Trophoblast cell (in vitro differentiated cells and primary cell): Measurements from ENCODE around the gene ODF2.

Source experiments
- DNase-seq, 2 donors: peaks; one replicate each; pipeline ENCODE4 v3.0.0-alpha.2; 2016
- H2AFZ ChIP-seq: 2 replicates; pipeline ENCODE4 v1.6.1; 2013; ENCODE audit warnings: low read length, moderate library complexity, mild to moderate bottlenecking; ENCODE audit not compliant: insufficient read depth, poor library complexity
- H2AK5ac ChIP-seq: 2 replicates; pipeline ENCODE4 v1.6.1; 2013; ENCODE audit warnings: mild to moderate bottlenecking, low read length
- H2BK120ac ChIP-seq: 2 replicates; pipeline ENCODE4 v1.6.1; 2013; ENCODE audit warnings: low read length, mild to moderate bottlenecking, moderate library complexity; ENCODE audit not compliant: insufficient read depth, poor library complexity
- H2BK12ac ChIP-seq: 2 replicates; pipeline ENCODE4 v1.6.1; 2013; ENCODE audit warnings: mild to moderate bottlenecking, low read length, moderate library complexity
- H2BK5ac ChIP-seq: 2 replicates; pipeline ENCODE4 v1.6.1; 2013; ENCODE audit warnings: low read length, low read depth, moderate library complexity, mild to moderate bottlenecking; ENCODE audit not compliant: poor library complexity
- H3K14ac ChIP-seq: 2 replicates; pipeline ENCODE4 v1.6.1; 2013; ENCODE audit warnings: mild to moderate bottlenecking, low read length
- H3K18ac ChIP-seq: 2 replicates; pipeline ENCODE4 v1.6.1; 2013; ENCODE audit warnings: mild to moderate bottlenecking, low read length
- H3K23ac ChIP-seq: 2 replicates; pipeline ENCODE4 v1.6.1; 2013; ENCODE audit warnings: low read length
- H3K27ac ChIP-seq: 2 replicates; pipeline ENCODE4 v1.5.1; 2013; ENCODE audit warnings: low read depth, mild to moderate bottlenecking, inconsistent platforms, low read length, moderate library complexity
- H3K27me3 ChIP-seq: 2 replicates; pipeline ENCODE4 v1.6.1; 2013; ENCODE audit warnings: inconsistent platforms, mild to moderate bottlenecking, low read length, moderate library complexity; ENCODE audit not compliant: insufficient read depth
- H3K36me3 ChIP-seq, 2 experiments: 1 replicate in 1 of 2; 2 replicates in 1 of 2; pipeline ENCODE4 v1.6.1; 2013; ENCODE audit warnings: low read length in 2 of 2, mild to moderate bottlenecking in 2 of 2, moderate library complexity in 1 of 2; ENCODE audit not compliant: insufficient read depth in 2 of 2, control insufficient read depth in 1 of 2
- H3K4ac ChIP-seq: 2 replicates; pipeline ENCODE4 v1.6.1; 2013; ENCODE audit warnings: low read depth, mild to moderate bottlenecking, low read length, moderate library complexity
- H3K4me1 ChIP-seq, 2 experiments: 1 replicate in 1 of 2; 2 replicates in 1 of 2; pipeline ENCODE4 v1.6.1; 2013; ENCODE audit warnings: low read length in 2 of 2, mild to moderate bottlenecking in 2 of 2, moderate library complexity in 1 of 2; ENCODE audit not compliant: insufficient read depth in 2 of 2, control insufficient read depth in 1 of 2
- H3K4me2 ChIP-seq: 2 replicates; pipeline ENCODE4 v1.6.1; 2013; ENCODE audit warnings: inconsistent platforms, mild to moderate bottlenecking, low read length, moderate library complexity
- H3K4me3 ChIP-seq: 2 replicates; pipeline ENCODE4 v1.5.1; 2013; ENCODE audit warnings: mild to moderate bottlenecking, low read depth, low read length, inconsistent platforms
- H3K79me1 ChIP-seq: one replicate; pipeline ENCODE4 v1.6.1; 2013; ENCODE audit warnings: low read length
- H3K79me2 ChIP-seq: 2 replicates; pipeline ENCODE4 v1.6.1; 2013; ENCODE audit warnings: low read length, mild to moderate bottlenecking; ENCODE audit not compliant: control insufficient read depth, insufficient read depth, poor library complexity
- H3K9ac ChIP-seq: 2 replicates; pipeline ENCODE4 v1.6.1; 2013; ENCODE audit warnings: mild to moderate bottlenecking, low read length
- H3K9me3 ChIP-seq: 2 replicates; pipeline ENCODE4 v1.6.1; 2013; ENCODE audit warnings: low read depth, mild to moderate bottlenecking, control low read depth, inconsistent platforms, low read length; ENCODE audit not compliant: insufficient read depth
- H4K12ac ChIP-seq: 2 replicates; pipeline ENCODE4 v1.6.1; 2013; ENCODE audit warnings: low read depth, mild to moderate bottlenecking, low read length, moderate library complexity
- H4K8ac ChIP-seq: 2 replicates; pipeline ENCODE4 v1.6.1; 2013; ENCODE audit warnings: low read depth, mild to moderate bottlenecking, low read length, moderate library complexity
- H4K91ac ChIP-seq: one replicate; pipeline ENCODE4 v1.6.1; 2013; ENCODE audit warnings: low read depth, mild to moderate bottlenecking, low read length, moderate library complexity
- WGBS: extraction: QIAGEN DNeasy Blood & Tissue Kit; methylation state at CpG from one replicate; pipeline ENCODE4 v1.1.7; 2013; ENCODE audit warnings: missing lambda C conversion rate; ENCODE audit not compliant: insufficient read length, insufficient coverage; ENCODE audit errors: extremely low coverage; 5-methylcytosine and 5-hydroxymethylcytosine counted together

The ODF2 gene

DNA sequence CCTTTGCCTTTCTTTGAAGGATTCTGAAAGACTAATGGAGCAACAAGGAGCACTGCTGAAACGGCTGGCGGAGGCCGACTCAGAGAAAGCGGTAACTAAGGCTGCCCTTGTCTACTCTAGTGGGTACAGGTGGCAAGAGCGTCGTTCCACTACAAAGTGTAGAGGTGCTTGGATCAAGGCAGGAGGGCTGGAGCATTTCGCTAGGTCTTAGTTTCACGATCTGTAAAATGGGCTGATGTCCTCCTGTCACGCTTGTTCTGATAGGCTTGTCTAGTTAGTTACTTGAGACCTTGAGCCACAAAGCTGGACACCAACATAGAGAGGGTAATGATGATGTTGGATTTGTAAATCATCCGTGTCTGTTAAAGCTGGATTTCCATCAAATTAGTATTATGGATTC is 25.8 kb downstream of the ODF2 start:
- no peak overlapping the region for H2BK5ac ChIP-seq
- peaks cover 54 to 60% of the 10 kb centered on the region in 2 experiments for H3K36me3 ChIP-seq
- no peak overlapping the region for H3K23ac ChIP-seq
- H3K27ac ChIP-seq = no peak overlapping the region
- no peak overlapping the region for H4K8ac ChIP-seq
- H3K4ac ChIP-seq = no peak overlapping the region
- WGBS = no CpG with 5 or more reads among the region's 10 CpGs
- H3K4me3 ChIP-seq = no peak overlapping the region
- H3K9me3 ChIP-seq = no peaks in the 10 kb centered on the region
- H2BK12ac ChIP-seq = no peak overlapping the region
- no peak overlapping the region for H3K4me2 ChIP-seq
- no peak overlapping the region for H3K14ac ChIP-seq
- no peaks in the 10 kb centered on the region for H3K4me1 ChIP-seq
- no peak overlapping the region for H2BK120ac ChIP-seq
- H2AFZ ChIP-seq = no peak overlapping the region
- H3K9ac ChIP-seq = no peak overlapping the region
- no peak overlapping the region for H3K18ac ChIP-seq
- H2AK5ac ChIP-seq = no peak overlapping the region
- no peak overlapping the region for H4K91ac ChIP-seq
- no peaks in the 10 kb centered on the region for H3K79me1 ChIP-seq
- H3K79me2 ChIP-seq = no peaks in the 10 kb centered on the region
- H4K12ac ChIP-seq = no peak overlapping the region
- H3K27me3 ChIP-seq = no peaks in the 10 kb centered on the region
- no peak for DNase-seq

- H3K79me2 ChIP-seq = no peaks in the 10 kb centered on the region
- no peak overlapping the region for H3K9ac ChIP-seq
- H3K27me3 ChIP-seq = no peaks in the 10 kb centered on the region
- no peaks in the 10 kb centered on the region for H3K9me3 ChIP-seq
- H4K12ac ChIP-seq = no peak overlapping the region
- H3K4ac ChIP-seq = no peak overlapping the region
- H3K4me3 ChIP-seq = no peak overlapping the region
- no peak overlapping the region for H3K27ac ChIP-seq
- H3K23ac ChIP-seq = no peak overlapping the region
- no peak overlapping the region for H4K91ac ChIP-seq
- no peak overlapping the region for H3K14ac ChIP-seq
- H2BK12ac ChIP-seq = no peak overlapping the region
- no peak overlapping the region for H2BK5ac ChIP-seq
- no peak overlapping the region for H4K8ac ChIP-seq
- no peak overlapping the region for H2AK5ac ChIP-seq
- DNase-seq = no peak
- H3K18ac ChIP-seq = no peak overlapping the region
- H2AFZ ChIP-seq = no peak overlapping the region
- WGBS = no CpG with 5 or more reads among the region's 7 CpGs
- no peaks in the 10 kb centered on the region for H3K79me1 ChIP-seq
- H3K4me2 ChIP-seq = no peak overlapping the region
- no peak overlapping the region for H2BK120ac ChIP-seq
- H3K36me3 ChIP-seq = peaks cover 56 to 65% of the 10 kb centered on the region in 2 experiments
- H3K4me1 ChIP-seq = no peaks in the 10 kb centered on the region
These were observed 26.4 kb downstream of the ODF2 start for GRCh38 chr9:128482186-128482585.

GRCh38 chr9:128484686-128485413 is 29.0 kb downstream of the ODF2 start:
- Histone ChIP-seq H3K79me2 (no peaks in the 10 kb centered on the region), H3K36me3 (peaks cover 56 to 61% of the 10 kb centered on the region in 2 experiments), H3K23ac (no peak overlapping the region), H3K27ac (no peak overlapping the region), H2BK120ac (no peak overlapping the region), H4K12ac (no peak overlapping the region), H3K9me3 (no peaks in the 10 kb centered on the region), H3K27me3 (no peaks in the 10 kb centered on the region), H3K4ac (no peak overlapping the region), H3K18ac (no peak overlapping the region), H2AFZ (no peak overlapping the region), H3K14ac (no peak overlapping the region), H3K4me1 (no peaks in the 10 kb centered on the region), H3K79me1 (no peaks in the 10 kb centered on the region), H2BK5ac (no peak overlapping the region), H3K4me2 (no peak overlapping the region), H4K91ac (no peak overlapping the region), H2BK12ac (no peak overlapping the region), H2AK5ac (no peak overlapping the region), H4K8ac (no peak overlapping the region), H3K9ac (no peak overlapping the region), H3K4me3 (no peak overlapping the region)
- DNase-seq = no peak
- WGBS = 86% methylated on average over 1 of the region's 17 CpGs

- H3K27me3 ChIP-seq = no peaks in the 10 kb centered on the region
- H4K8ac ChIP-seq = no peak overlapping the region
- DNase-seq = no peak
- H2BK120ac ChIP-seq = no peak overlapping the region
- H3K4me1 ChIP-seq = no peaks in the 10 kb centered on the region
- H3K36me3 ChIP-seq = peaks cover 59 to 60% of the 10 kb centered on the region in 2 experiments
- H3K23ac ChIP-seq = no peak overlapping the region
- H2BK12ac ChIP-seq = no peak overlapping the region
- no peak overlapping the region for H3K4me3 ChIP-seq
- no peak overlapping the region for H4K12ac ChIP-seq
- no peak overlapping the region for H3K4me2 ChIP-seq
- no peaks in the 10 kb centered on the region for H3K9me3 ChIP-seq
- no peak overlapping the region for H3K4ac ChIP-seq
- H2AK5ac ChIP-seq = no peak overlapping the region
- no peak overlapping the region for H2BK5ac ChIP-seq
- H4K91ac ChIP-seq = no peak overlapping the region
- H3K18ac ChIP-seq = no peak overlapping the region
- H3K14ac ChIP-seq = no peak overlapping the region
- H3K9ac ChIP-seq = no peak overlapping the region
- H3K79me2 ChIP-seq = no peaks in the 10 kb centered on the region
- H3K27ac ChIP-seq = no peak overlapping the region
- no CpG with 5 or more reads among the region's 7 CpGs for WGBS
- H2AFZ ChIP-seq = no peak overlapping the region
- H3K79me1 ChIP-seq = no peaks in the 10 kb centered on the region
These were observed 29.6 kb downstream of the ODF2 start for GRCh38 chr9:128485414-128485855.
